Cortex of kidney (tissue), 1 donor: ENCODE measurements around the gene MTFMT.
"Not testable (repeated sequence)": the region's sequence is repeated elsewhere in the genome, so short reads cannot be mapped to it uniquely, and the experiment has no call there.

ENCODE experiments used
- DNase-seq: peaks from one replicate; lab custom pipeline; 2025; lab: John Stamatoyannopoulos, UW

The MTFMT gene

GRCh38 chr15:65028921-65029735 lies at the start of gene MTFMT:
TSS of gene MTFMT (minus strand) at chr15:65029639. CDS start at chr15:65029613, 26 bp downstream.
- peak; percentile 83 for DNase-seq

- DNase-seq, result no peak
Measured at GRCh38 chr15:65077981-65078352, 48.5 kb upstream of the MTFMT start.

- DNase-seq, result no peak
Measured at GRCh38 chr15:65077291-65077980, 48.0 kb upstream of the MTFMT start.

DNA sequence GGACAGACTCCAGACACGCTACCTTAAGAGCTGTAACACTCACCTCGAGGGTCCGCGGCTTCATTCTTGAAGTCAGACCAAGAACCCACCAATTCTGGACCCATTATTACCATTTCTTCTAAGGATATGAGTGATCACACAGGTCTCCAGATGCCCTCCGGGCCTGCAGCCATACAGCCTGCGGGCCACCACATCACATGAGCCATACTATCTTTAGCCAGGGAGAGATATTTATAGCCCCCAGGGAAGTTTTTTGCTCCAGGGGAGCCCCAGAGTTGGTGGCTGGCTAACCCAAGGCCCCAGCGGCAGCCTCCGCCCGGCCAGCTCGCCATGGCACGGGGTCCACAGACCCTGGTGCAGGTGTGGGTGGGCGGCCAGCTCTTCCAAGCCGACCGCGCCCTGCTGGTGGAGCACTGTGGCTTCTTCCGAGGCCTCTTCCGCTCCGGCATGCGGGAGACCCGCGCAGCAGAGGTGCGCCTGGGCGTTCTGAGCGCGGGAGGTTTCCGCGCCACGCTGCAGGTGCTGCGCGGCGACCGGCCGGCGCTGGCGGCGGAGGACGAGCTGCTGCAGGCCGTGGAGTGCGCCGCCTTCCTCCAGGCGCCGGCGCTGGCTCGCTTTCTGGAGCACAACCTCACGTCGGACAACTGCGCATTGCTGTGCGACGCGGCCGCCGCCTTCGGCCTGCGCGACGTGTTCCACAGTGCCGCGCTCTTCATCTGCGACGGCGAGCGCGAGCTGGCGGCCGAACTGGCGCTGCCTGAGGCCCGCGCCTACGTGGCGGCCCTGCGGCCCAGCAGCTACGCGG lies 47.2 kb upstream of the MTFMT start, which contains the start of gene KBTBD13:
Gene KBTBD13 (plus strand): TSS at position 261 of the 805 bp plus-strand sequence. CDS start 70 bp downstream, at position 331.
- DNase-seq, result no peak

DNA sequence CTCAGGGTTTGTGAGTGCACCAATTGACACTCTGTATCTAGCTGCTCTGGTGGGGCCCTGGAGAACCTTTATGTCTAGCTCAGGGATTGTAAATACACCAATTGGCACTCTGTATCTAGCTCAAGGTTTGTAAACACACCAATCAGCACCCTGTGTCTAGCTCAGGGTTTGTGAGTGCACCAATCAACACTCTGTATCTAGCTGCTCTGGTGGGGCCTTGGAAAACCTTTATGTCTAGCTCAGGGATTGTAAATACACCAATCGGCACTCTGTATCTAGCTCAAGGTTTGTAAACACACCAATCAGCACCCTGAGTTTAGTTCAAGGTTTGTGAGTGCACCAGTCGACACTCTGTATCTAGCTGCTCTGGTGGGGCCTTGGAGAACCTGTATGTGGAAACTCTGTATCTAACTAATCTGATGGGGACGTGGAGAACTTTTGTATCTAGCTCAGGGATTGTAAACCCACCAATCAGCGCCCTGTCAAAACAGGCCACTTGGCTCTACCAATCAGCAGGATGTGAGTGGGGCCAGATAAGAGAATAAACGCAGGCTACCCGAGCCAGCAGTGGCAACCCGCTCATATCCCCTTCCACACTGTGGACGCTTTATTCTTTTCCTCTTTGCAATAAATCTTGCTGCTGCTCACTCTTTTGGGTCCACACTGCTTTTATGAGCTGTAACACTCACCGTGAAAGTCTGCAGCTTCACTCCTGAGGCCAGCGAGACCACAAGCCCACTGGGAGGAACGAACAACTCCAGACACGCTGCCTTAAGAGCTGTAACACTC lies 46.4 kb upstream of the MTFMT start:
- DNase-seq, result not testable (repeated sequence)

DNA sequence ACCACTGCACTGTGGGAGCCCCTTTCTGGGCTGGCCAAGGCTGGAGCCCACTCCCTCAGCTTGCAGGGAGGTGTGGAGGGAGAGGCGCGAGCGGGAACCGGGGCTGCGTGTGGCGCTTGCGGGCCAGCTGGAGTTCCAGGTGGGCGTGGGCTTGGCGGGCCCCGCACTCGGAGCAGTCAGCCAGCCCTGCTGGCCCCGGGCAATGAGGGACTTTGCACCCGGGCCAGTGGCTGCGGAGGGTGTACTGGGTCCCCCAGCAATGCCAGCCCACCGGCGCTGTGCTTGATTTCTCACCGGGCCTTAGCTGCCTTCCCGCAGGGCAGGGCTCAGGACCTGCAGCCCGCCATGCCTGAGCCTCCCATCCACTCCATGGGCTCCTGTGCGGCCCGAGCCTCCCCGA lies 45.5 kb upstream of the MTFMT start:
- DNase-seq, result not testable (repeated sequence)

- DNase-seq, result no peak
Measured at GRCh38 chr15:65072617-65073016, 43.2 kb upstream of the MTFMT start.

DNA sequence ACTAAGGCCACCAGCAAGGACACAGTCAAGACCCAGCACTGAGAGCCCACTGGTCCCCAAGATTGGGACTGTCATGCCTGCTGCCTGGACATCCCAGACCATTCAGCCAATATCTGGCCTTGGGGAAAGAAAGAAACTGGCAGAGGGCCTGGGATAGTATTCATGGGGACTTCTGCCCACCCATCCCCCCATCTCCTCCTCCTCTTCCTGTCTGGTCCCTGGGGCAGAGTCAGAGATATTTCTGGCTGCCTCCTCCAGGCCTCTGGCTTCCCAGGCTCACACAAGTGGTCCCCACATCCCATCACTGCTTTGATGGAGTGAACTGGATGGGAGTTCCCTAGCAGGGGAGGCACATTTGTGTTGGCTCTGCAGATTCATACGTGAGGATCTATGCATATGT lies 42.6 kb upstream of the MTFMT start:
- DNase-seq, result no peak

- DNase-seq, result no peak
Measured at GRCh38 chr15:65071381-65071811, 42.0 kb upstream of the MTFMT start.

DNA sequence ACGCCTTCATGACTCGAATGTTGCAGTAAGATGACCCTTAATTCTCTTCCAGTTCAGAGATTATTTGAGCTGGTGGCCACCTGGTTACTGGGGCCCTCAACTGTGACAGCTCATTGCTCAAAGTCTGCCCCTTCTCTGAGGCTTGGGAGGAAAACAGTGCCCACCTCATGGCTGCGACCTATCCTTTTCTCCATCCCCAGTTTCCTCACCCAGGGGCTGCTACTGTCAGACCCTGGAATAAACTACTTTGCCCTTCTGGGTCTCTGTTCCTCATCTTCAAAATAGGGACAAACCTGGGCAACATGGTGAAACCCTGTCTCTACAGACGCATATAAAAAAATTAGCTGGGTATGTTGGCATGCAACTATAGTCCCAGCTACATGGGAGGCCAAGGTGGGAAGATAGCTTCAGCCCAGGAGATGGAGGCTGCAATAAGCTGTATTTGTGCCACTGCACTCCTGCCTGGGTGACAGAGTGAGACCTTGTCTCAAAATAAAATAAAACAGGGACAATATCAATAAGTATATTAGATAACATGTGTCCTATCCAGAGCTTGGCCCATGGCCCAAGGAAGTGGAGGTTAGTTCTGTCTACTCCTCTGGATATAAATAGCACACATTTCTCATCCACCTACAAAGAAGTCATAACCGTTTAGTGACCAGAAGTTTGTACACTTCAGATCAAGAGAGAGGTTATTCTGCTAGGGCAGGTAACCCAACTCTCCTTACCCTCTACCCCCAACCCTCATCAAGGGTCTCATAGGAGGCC lies 40.5 kb upstream of the MTFMT start:
- no peak for DNase-seq

DNA sequence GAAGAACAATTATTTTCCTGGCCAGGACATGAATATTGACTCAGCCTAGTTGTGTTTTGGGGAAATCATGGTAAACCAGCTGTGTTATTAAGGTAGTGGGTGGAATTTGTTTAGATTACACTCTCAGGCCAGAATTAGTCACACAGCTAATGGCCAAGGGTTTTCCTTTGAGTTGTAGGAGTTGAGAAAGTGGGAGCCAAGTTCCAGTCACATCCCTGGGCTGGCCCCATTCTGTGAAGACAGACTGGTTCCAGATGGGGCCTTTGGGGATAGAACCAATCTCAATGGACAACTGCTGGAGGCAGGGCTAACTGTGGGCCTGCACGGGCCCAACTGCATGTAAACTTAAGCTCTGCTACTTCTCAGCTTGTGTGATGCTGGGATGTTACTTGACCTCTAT lies 39.7 kb upstream of the MTFMT start:
- DNase-seq, result no peak

DNA sequence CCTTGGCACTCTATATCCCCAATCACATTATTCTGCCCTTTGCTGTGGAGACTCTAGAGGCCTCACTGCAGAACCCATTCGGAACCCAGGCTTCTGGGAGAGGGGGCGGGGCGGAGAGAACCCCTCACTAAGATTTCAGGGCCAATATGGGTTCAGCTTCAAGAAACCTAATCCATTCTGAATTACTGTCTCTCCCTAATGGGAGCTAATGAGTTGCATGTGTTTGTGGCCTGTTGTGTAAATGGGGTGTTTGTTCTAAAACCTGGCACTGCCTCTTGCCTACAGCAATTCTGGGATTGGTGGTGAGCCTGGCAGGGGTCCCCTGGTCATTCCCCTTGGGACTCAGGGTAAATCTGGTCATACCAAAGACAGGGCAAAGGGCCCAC lies 39.0 kb upstream of the MTFMT start:
- no peak for DNase-seq

- DNase-seq, result no peak
Measured at GRCh38 chr15:65067645-65068402, 38.4 kb upstream of the MTFMT start, which contains the start of gene RASL12. TSS of gene RASL12 (minus strand) at chr15:65067991. CDS start at chr15:65067835, 156 bp downstream.

DNA sequence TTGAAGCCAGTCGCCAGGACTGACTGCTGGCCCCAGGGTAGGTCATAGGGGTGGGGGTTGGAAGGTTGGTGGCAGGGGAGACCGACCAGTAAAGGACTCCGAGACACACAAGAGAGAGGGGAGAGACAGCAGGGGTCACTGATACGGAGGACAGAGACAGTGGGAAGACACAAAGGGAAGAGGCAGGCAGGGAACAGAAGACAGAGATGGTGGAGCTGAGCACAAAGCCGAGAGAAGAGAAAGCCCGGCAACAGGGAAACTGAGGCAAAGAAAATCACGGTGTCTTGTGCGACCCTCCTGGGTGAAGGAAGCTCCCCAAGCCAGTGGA lies 37.8 kb upstream of the MTFMT start:
- no peak for DNase-seq

GRCh38 chr15:65066635-65067316 lies 37.3 kb upstream of the MTFMT start:
- no peak for DNase-seq

DNA sequence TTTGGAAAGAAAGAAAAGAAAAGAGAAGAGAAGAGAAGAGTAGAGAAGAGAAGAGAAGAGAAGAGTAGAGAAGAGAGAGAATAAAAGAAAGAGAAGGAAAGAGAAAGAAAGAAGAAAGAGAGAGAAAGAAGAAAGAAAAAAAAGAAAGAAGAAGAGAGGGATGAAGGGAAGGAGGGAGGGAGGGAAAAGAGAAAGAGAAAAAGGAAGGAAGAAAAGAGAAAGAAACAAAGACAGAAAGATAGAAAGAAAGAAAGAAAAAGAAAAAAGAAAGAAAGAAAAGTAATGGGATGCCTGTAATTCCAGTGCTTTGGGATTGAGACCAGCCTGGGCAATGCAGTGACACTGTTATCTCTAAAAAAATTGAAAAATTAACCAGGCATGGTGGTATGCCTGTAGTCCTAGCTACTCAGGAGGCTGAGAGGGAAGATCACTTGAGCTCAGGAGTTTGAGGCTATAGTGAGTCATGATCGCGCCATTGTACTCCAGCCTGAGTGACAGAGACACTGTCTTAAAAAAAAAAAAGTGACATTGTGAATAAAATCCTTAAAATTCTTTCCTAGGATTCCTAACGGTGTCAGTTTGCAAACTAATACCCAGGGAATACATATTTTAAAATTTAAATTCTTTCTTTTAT lies 36.7 kb upstream of the MTFMT start:
- DNase-seq, result no peak

DNA sequence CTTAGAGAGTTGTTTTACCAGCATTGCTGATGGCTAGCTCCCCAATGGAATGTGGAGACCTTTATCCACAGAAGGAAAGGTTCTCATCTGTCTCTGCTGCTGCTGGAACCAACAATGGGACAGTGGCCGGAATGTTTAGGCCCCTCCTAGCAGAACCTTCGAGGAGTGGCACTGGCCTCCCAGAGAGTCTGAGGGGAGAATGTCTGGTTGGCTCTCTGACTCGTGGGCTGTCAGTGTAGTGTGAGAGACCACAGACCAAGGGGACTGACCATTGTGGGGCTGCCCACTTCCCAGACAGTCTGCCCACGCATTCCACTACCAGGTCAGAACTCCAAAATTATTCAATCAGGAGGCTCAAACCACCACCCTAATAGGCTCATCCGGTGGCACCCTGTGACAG lies 33.3 kb upstream of the MTFMT start:
- no peak for DNase-seq

DNA sequence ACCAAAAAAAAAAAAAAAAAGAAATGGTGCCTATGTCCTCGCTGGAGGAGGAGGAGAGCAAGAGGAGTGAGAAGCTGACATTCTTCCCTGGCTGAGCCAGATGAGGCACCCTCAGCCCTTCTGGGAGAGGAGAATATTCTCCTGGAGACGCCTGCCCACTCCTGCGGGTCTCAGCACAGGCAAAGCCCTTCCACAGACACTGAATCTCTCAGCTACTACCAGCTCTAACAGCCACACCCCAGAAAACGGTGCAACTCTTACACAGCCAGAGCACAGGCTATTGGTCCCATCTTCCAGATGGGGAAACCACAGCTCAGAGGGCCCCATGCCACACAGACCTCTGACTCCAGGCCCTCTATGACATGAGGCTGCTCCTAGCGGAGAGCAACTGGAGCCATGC lies 32.6 kb upstream of the MTFMT start:
- DNase-seq, result no peak
